ENCODE data around the gene TCEA2.

The TCEA2 gene

GRCh38 chr20:64079273-64080012 is 16.4 kb downstream of the TCEA2 start, which contains the start of gene RGS19:
TSS of gene RGS19 (minus strand) at chr20:64079518. CDS start at chr20:64076886, 2,632 bp downstream.
- FAIRE-seq (no peak), DNase-seq (ENCODE audit: insufficient read length, low spot score) (peak; percentile 43)
- TF ChIP-seq, protein P1, sequence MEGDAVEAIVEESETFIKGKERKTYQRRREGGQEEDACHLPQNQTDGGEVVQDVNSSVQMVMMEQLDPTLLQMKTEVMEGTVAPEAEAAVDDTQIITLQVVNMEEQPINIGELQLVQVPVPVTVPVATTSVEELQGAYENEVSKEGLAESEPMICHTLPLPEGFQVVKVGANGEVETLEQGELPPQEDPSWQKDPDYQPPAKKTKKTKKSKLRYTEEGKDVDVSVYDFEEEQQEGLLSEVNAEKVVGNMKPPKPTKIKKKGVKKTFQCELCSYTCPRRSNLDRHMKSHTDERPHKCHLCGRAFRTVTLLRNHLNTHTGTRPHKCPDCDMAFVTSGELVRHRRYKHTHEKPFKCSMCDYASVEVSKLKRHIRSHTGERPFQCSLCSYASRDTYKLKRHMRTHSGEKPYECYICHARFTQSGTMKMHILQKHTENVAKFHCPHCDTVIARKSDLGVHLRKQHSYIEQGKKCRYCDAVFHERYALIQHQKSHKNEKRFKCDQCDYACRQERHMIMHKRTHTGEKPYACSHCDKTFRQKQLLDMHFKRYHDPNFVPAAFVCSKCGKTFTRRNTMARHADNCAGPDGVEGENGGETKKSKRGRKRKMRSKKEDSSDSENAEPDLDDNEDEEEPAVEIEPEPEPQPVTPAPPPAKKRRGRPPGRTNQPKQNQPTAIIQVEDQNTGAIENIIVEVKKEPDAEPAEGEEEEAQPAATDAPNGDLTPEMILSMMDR (IDR thresholded peaks at IDR 0.05; ENCODE audit: insufficient read depth, missing control alignments) = no peak

- TF ChIP-seq, protein P1 (IDR thresholded peaks at IDR 0.05; ENCODE audit: insufficient read depth, missing control alignments) = no peak
- no peak for DNase-seq (ENCODE audit: insufficient read length, low spot score)
- FAIRE-seq = no peak
Measured at GRCh38 chr20:64080013-64080812, 17.2 kb downstream of the TCEA2 start, which contains the start of gene OPRL1. TSS of gene OPRL1 (plus strand) at chr20:64080082. CDS start at chr20:64092721, 12,639 bp downstream.

GRCh38 chr20:64080813-64081623 is 18.0 kb downstream of the TCEA2 start:
- DNase-seq (ENCODE audit: insufficient read length, low spot score) (no peak), FAIRE-seq (no peak)
- TF ChIP-seq, protein P1 (IDR thresholded peaks at IDR 0.05; ENCODE audit: insufficient read depth, missing control alignments) = no peak

DNA sequence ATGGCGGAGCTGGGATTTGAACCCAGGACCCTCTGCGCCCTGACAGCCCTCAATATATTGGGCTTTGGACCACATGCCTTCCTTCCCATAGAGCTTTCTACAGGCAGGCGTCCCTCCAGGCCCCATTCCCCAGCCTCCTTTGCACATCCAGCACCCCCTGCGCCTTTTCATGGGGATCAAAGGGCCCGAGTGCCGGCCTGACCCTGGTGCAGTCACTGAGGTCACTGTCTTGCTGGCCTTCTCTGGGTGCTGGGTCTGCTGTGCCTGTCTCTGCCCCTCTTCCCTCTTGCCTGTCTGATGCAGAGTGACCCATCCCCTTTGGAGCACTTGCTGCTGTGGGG is 18.6 kb downstream of the TCEA2 start:
- TF ChIP-seq, protein P1 (IDR thresholded peaks at IDR 0.05; ENCODE audit: insufficient read depth, missing control alignments) = no peak
- FAIRE-seq (no peak), DNase-seq (ENCODE audit: insufficient read length, low spot score) (no peak)

DNA sequence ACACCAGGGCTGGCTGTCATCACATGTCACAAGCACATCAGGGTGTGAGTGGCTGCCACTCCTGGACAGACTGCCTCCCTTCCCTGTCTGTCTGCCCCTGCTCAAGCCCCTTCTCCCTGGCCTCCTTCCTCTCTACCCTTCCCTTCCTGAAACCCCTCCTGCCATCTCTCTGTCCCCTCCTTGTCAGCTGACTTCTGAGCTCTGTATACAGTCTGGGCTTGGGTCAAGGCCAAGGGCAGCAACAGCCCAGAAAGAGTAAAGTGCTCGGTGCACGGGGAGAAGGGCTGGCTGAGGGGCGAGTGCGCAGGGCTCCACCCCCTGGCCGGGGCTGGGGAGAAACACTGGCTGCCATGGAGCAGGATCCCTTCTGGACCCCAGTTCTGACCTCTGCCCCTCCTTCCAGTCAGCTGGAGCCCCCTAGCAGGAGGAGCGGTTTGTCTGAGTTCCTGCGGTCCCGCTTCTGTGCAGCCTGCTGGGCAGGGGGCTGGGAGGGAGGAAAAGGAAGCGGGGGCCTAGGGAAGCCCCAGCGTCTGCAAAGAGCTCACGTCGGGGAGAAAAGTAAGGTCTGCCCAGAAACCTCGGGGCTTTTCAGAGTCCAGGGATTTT is 19.2 kb downstream of the TCEA2 start:
- DNase-seq (ENCODE audit: insufficient read length, low spot score) (no peak), FAIRE-seq (no peak)
- TF ChIP-seq, protein P1 (IDR thresholded peaks at IDR 0.05; ENCODE audit: insufficient read depth, missing control alignments) = no peak

DNA sequence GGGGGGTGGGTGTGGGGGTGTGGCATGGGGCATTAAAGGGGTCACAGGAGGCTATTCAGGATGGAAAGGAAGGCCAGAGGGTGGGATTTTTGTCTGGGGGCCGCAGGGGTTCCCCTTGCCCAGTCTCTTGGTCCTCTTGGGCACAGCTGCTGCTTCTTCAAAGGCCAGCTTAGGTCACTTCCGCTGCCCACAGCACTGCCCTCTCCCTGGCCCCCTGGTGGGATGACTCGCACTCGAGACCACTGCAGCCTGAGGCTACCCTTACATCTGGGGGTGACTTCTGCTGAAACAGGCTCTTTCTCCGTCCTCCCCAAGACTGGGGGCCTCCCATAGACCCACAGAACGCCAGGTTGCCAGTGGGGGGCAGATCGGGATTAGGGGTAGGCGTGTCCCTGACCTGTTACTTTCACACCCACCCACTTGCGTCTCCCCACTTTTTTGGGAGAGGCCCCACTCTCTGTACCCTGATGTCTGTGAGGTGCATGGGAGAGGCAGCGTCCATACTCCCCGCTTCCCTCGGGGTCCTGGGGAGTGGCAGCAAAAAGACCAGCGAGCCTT is 19.9 kb downstream of the TCEA2 start:
- FAIRE-seq = no peak
- TF ChIP-seq, protein P1 (IDR thresholded peaks at IDR 0.05; ENCODE audit: insufficient read depth, missing control alignments) = no peak
- no peak for DNase-seq (ENCODE audit: insufficient read length, low spot score)

Data from D721Med (cell line).